DOHH2 (cell line): Measurements from ENCODE around the gene SV2C.

Experiments used
- H3F3A ChIP-seq: fragments of 200-600 bp; sonication (generic), shearing (Covaris generic); 2 replicates; pipeline ENCODE4 v1.6.0; 2016; ENCODE audit warnings: antibody characterized with exemption, mild to moderate bottlenecking; ENCODE audit not compliant: control insufficient read depth, insufficient read depth
- H3K27ac ChIP-seq: fragments of 200-600 bp; sonication (generic); 2 replicates; pipeline ENCODE4 v1.5.1; 2014; ENCODE audit warnings: low read depth, mild to moderate bottlenecking, low read length, moderate library complexity
- H3K27me3 ChIP-seq: fragments of 200-600 bp; sonication (generic); 2 replicates; pipeline ENCODE4 v1.6.1; 2014; ENCODE audit warnings: mild to moderate bottlenecking, low read length, mixed read lengths; ENCODE audit not compliant: control insufficient read depth
- H3K36me3 ChIP-seq: fragments of 200-600 bp; sonication (generic); 2 replicates; pipeline ENCODE4 v1.6.1; 2014; ENCODE audit warnings: mild to moderate bottlenecking, low read length, moderate library complexity, mixed read lengths; ENCODE audit not compliant: control insufficient read depth
- H3K4me1 ChIP-seq: fragments of 200-600 bp; sonication (generic); 2 replicates; pipeline ENCODE4 v1.6.1; 2014; ENCODE audit warnings: mild to moderate bottlenecking, low read length, mixed read lengths; ENCODE audit not compliant: control insufficient read depth
- H3K4me2 ChIP-seq: fragments of 200-600 bp; sonication (generic); 2 replicates; pipeline ENCODE4 v1.6.0; 2014; ENCODE audit warnings: mild to moderate bottlenecking, low read length, moderate library complexity
- H3K4me3 ChIP-seq: fragments of 200-600 bp; sonication (generic); 2 replicates; pipeline ENCODE4 v1.5.1; 2014; ENCODE audit warnings: mild to moderate bottlenecking, low read length, mixed read lengths
- H3K79me2 ChIP-seq: fragments of 200-600 bp; sonication (generic); 2 replicates; pipeline ENCODE4 v1.6.1; 2014; ENCODE audit warnings: mild to moderate bottlenecking, low read length, mixed read lengths; ENCODE audit not compliant: control insufficient read depth
- H3K9me2 ChIP-seq: fragments of 200-600 bp; sonication (generic); replicated peaks from 2 replicates; pipeline ENCODE4 v1.6.1; 2014; ENCODE audit warnings: mild to moderate bottlenecking, low read length, mixed read lengths; ENCODE audit not compliant: control insufficient read depth
- H3K9me3 ChIP-seq: fragments of 200-600 bp; sonication (generic); 2 replicates; pipeline ENCODE4 v1.6.1; 2014; ENCODE audit warnings: antibody characterized with exemption, low read length, mixed read lengths; ENCODE audit not compliant: control insufficient read depth, insufficient read depth
- H4K20me1 ChIP-seq: fragments of 200-600 bp; sonication (generic); 2 replicates; pipeline ENCODE4 v1.6.0; 2014; ENCODE audit warnings: low read depth, mild to moderate bottlenecking, antibody characterized with exemption, low read length, moderate library complexity; ENCODE audit not compliant: control insufficient read depth, insufficient read depth
- EZH2phosphoT487 ChIP-seq: fragments of 200-600 bp; sonication (generic); IDR thresholded peaks from 2 replicates; pipeline ENCODE4 v1.6.1; 2017; ENCODE audit warnings: borderline replicate concordance, mild to moderate bottlenecking, antibody characterized with exemption, low read length, moderate library complexity, mixed read lengths
- TF ChIP-seq, protein P1 (sequence below): fragments of 200-600 bp; sonication (generic); IDR thresholded peaks from one replicate; pipeline ENCODE4 v1.5.1; 2014; ENCODE audit warnings: antibody characterized with exemption, mild to moderate bottlenecking, low read depth, low read length; ENCODE audit not compliant: poor library complexity, severe bottlenecking

The SV2C gene

DNA sequence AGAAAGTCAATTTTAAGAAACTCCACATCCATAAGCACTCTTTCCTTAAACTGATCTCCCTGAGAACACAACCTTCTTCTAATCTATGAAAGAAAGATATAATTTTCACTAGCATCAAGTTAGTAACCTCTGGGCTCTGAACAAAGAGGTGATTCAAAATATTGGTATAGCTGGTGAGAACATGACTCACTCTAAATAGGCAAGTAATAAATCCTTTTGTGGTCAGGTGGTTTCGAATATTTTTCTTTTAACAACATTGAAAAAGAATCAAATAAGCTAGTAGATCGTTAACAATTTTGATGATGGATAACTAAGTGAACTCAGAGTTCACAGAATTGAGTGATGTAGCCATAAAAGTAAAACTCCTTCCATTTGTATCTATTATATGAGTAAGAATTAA lies 169.3 kb downstream of the SV2C start:
- TF ChIP-seq, protein P1, sequence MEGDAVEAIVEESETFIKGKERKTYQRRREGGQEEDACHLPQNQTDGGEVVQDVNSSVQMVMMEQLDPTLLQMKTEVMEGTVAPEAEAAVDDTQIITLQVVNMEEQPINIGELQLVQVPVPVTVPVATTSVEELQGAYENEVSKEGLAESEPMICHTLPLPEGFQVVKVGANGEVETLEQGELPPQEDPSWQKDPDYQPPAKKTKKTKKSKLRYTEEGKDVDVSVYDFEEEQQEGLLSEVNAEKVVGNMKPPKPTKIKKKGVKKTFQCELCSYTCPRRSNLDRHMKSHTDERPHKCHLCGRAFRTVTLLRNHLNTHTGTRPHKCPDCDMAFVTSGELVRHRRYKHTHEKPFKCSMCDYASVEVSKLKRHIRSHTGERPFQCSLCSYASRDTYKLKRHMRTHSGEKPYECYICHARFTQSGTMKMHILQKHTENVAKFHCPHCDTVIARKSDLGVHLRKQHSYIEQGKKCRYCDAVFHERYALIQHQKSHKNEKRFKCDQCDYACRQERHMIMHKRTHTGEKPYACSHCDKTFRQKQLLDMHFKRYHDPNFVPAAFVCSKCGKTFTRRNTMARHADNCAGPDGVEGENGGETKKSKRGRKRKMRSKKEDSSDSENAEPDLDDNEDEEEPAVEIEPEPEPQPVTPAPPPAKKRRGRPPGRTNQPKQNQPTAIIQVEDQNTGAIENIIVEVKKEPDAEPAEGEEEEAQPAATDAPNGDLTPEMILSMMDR = no peak
- TF ChIP-seq EZH2phosphoT487 = no peak
- H3K4me2 ChIP-seq = no peak overlapping the region

DNA sequence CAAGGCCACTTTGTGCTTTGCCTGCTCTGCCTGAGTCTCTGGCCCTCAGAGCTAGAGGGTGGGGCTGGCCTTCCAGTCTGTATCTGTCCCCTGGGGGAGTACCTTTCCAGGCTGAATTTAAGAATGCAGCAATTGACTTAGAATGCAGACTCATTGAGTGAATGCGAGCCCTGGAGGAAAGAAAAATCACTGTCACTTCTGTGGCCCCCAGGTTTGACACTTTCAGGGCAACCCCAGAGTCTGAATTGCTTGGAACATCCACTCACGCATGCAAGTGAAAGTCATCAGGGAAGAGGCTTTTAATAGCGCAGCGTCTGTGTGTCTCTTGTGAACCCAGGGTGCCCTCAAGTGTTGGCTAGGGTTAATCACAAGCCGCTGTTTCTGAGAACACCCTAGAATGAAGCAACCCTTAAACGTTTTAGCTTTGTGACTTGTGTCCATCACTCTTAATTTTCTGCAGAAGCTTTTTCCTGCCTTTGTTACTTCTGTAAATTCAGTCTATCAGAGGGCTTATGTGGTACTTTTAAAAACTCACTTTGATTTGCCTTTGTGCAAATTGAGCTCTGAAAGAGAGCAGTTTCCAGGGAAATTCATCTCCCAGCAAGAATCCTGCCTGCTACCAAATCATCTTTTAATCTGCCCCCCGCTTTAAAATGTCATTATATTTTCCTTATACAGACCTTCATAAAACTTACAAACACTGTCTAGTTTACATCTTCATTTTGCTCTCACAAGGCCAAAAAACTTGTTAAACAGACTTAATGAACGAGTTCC lies 173.1 kb downstream of the SV2C start:
- peak overlapping the region; percentile 35; the same call in 1 of the 2 replicates for H3K4me2 ChIP-seq
- no peaks in the 10 kb centered on the region for H3K36me3 ChIP-seq

More for the DNA sequence above, 169.3 kb downstream of the SV2C start:
- no peaks in the 10 kb centered on the region for H4K20me1 ChIP-seq
- H3K27ac ChIP-seq = no peak overlapping the region
- no peaks in the 10 kb centered on the region for H3K79me2 ChIP-seq
- H3F3A ChIP-seq = no peaks in the 10 kb centered on the region
- peaks cover 3% of the 10 kb centered on the region for H3K4me1 ChIP-seq
- H3K9me3 ChIP-seq = no peaks in the 10 kb centered on the region
- no peaks in the 10 kb centered on the region for H3K36me3 ChIP-seq
- no peaks in the 10 kb centered on the region for H3K9me2 ChIP-seq
- peaks cover 15% of the 10 kb centered on the region for H3K27me3 ChIP-seq
- H3K4me3 ChIP-seq = no peak overlapping the region

DNA sequence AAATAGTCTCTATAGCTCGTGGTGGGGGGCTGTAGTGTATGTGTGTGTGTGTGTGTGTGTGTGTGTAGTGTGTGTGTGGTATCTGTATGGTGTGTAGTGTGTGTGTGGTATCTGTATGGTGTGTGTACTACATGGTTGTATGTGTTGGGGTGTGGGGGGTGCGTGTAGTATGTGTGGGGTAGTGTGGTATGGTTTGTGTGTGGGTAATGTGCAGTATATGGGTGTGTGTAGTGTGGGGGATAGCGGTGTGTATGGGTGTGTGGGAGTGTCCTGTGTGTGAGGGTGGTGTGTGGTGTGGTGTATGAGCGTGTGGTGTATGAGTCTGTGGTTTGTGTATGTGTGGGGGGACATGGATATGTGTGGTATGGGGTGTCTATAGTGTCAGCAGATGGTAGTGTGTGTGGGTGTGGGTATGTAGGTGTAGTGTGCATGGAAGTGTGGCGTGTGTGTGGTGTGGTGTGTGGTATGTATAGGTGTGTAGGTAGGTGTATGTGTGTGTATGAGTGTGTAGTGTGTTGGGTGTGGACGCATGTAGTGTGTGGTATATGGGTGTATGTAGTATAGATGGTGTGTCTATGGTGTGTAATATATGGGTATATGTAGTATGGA lies 174.1 kb downstream of the SV2C start:
- no peaks in the 10 kb centered on the region for H3K9me3 ChIP-seq
- H3K36me3 ChIP-seq = no peaks in the 10 kb centered on the region
- H3K79me2 ChIP-seq = no peaks in the 10 kb centered on the region
- no peaks in the 10 kb centered on the region for H3F3A ChIP-seq
- H3K27ac ChIP-seq = no peak overlapping the region
- no peak overlapping the region for H3K4me3 ChIP-seq
- TF ChIP-seq, protein P1 = no peak
- no peak for TF ChIP-seq EZH2phosphoT487
- no peaks in the 10 kb centered on the region for H3K9me2 ChIP-seq
- no peaks in the 10 kb centered on the region for H4K20me1 ChIP-seq
- no peak overlapping the region for H3K4me2 ChIP-seq
- H3K27me3 ChIP-seq = peaks cover 25% of the 10 kb centered on the region
- H3K4me1 ChIP-seq = peaks cover 3% of the 10 kb centered on the region

More for the DNA sequence above, 173.1 kb downstream of the SV2C start:
- TF ChIP-seq, protein P1 = peak; percentile 78
- no peak for TF ChIP-seq EZH2phosphoT487
- no peak overlapping the region for H3K27ac ChIP-seq
- H4K20me1 ChIP-seq = no peaks in the 10 kb centered on the region
- peaks cover 3% of the 10 kb centered on the region for H3K4me1 ChIP-seq
- H3K79me2 ChIP-seq = no peaks in the 10 kb centered on the region
- no peak overlapping the region for H3K4me3 ChIP-seq
- peaks cover 25% of the 10 kb centered on the region for H3K27me3 ChIP-seq
- no peaks in the 10 kb centered on the region for H3K9me2 ChIP-seq
- no peaks in the 10 kb centered on the region for H3K9me3 ChIP-seq
- no peaks in the 10 kb centered on the region for H3F3A ChIP-seq
